ENCODE measurements around the gene MXD4. TPM values are rescaled to one million over a fixed set of nuclear protein-coding genes. Genes with fewer than 3 reads are reported as not detected.

Gene MXD4
- total RNA-seq, 1 experiment from 2014 or later, result 18.9 TPM

DNA sequence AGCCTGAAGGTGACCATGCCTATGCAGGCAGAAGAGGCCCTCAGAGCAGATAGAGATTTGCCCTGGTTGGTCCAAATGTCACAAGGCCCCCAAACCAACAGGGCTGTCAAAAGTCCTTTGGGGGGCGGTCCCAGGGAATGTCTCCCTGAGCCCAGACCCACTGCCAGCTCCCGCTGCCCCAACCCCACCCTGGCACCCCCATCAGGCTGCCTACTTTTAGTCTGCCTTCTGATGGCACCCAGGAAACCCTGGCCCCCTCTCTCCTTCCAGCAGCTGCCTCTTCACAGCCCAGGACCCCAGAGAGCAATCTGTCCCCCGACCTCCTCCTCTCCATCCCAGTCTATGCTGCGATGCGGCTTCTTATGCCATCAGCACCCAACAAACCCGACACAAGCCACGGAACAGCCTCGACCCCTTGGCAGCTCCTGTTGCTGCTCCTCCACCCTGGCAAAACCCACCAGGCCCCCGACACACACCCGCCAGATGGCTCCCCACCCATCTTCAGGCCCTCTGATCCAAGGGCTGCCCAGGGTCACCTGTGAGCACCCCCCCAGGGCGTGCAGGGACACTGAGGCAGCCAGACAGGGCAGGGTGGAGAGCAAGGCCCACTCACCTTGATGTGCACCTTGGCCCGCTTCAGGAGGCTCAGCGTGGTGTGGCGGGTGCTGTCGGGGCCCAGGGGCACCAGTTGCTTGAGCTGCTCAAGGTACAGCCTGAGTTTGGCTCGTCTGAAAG is 9.9 kb downstream of the MXD4 start:
- H3K9me2 ChIP-seq (replicated peaks; ENCODE audit: low read length), result no peaks in the 10 kb centered on the region
- H4K20me1 ChIP-seq (ENCODE audit: low read length), result no peaks in the 10 kb centered on the region
- no peak for ATAC-seq
- H3K27me3 ChIP-seq (ENCODE audit: low read length), result no peaks in the 10 kb centered on the region
- H3K4me2 ChIP-seq (ENCODE audit: low read length), result no peak overlapping the region
- H3K4me3 ChIP-seq (ENCODE audit: low read length), result no peak overlapping the region
- H3K79me2 ChIP-seq (ENCODE audit: low read length), result no peaks in the 10 kb centered on the region
- intact Hi-C loops (cut with micrococcal nuclease), result no loop called here
- H3K36me3 ChIP-seq (ENCODE audit: low read depth, low read length), result no peaks in the 10 kb centered on the region
- H3F3A ChIP-seq (ENCODE audit: low read length, unreplicated experiment), result no peaks in the 10 kb centered on the region
- H3K27ac ChIP-seq (ENCODE audit: low read length), result no peak overlapping the region
- no peaks in the 10 kb centered on the region for H3K4me1 ChIP-seq (ENCODE audit: insufficient read depth, low read length)
- ChIA-PET CTCF (no interaction called here), POLR2A (ENCODE audit: unreplicated experiment) (no interaction called here)
- BruUV-seq (replicated peaks), result no TSS peak
- H3K9me3 ChIP-seq (ENCODE audit: low read length), result no peaks in the 10 kb centered on the region
- no peak overlapping the region for H2AFZ ChIP-seq (ENCODE audit: low read length)
- TF ChIP-seq EZH2 (IDR thresholded peaks at IDR 0.05; ENCODE audit: low read length, unreplicated experiment) (no peak), EZH2phosphoT487 (IDR thresholded peaks at IDR 0.05; ENCODE audit: borderline replicate concordance, low read length) (no peak)
- TF ChIP-seq, protein P1, sequence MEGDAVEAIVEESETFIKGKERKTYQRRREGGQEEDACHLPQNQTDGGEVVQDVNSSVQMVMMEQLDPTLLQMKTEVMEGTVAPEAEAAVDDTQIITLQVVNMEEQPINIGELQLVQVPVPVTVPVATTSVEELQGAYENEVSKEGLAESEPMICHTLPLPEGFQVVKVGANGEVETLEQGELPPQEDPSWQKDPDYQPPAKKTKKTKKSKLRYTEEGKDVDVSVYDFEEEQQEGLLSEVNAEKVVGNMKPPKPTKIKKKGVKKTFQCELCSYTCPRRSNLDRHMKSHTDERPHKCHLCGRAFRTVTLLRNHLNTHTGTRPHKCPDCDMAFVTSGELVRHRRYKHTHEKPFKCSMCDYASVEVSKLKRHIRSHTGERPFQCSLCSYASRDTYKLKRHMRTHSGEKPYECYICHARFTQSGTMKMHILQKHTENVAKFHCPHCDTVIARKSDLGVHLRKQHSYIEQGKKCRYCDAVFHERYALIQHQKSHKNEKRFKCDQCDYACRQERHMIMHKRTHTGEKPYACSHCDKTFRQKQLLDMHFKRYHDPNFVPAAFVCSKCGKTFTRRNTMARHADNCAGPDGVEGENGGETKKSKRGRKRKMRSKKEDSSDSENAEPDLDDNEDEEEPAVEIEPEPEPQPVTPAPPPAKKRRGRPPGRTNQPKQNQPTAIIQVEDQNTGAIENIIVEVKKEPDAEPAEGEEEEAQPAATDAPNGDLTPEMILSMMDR (conservative IDR thresholded peaks at IDR 0.05; ENCODE audit: low read depth, low read length), result no peak
- no peak for DNase-seq
- H3K9ac ChIP-seq (ENCODE audit: low read length), result no peak overlapping the region

DNA sequence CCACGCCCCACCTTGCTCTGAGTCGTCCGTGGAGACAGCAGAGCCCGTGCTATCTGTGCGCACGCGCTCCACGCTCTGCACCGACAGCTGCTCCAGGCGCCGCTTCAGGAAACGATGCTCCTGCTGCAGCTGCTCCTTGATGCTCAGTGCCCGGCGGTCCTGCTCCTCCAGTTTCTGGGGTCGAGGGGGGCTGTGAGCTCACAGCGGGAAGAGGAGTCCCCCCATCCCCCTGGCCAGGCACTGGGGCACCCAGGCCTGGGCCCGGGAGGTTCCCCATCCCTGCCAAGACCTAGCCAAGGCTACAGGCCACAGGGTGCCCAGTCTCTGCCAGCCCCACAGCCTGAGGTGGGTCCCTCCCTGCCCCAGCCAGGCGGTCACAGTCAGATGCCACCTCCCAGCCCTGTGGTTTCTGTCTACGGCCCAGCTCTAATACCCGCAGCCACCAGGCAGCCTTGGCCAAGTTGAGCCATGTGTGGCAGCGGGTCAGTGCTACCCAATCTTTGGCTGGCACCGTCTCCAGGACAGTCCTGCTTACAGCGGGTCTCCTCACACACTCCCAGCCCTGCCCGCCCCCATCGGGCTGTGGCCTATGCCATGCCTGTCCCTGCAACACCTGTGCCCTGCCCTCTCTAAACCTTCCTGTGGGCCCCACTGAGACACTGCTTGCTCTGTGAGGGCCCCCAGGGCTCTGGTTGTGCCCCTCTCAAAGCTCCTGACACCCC is 10.7 kb downstream of the MXD4 start:
- Histone ChIP-seq H3K9ac (ENCODE audit: low read length) (no peak overlapping the region), H3K27ac (ENCODE audit: low read length) (no peak overlapping the region), H2AFZ (ENCODE audit: low read length) (no peak overlapping the region), H3K27me3 (ENCODE audit: low read length) (no peaks in the 10 kb centered on the region), H3K9me3 (ENCODE audit: low read length) (no peaks in the 10 kb centered on the region), H3K4me2 (ENCODE audit: low read length) (no peak overlapping the region), H4K20me1 (ENCODE audit: low read length) (no peaks in the 10 kb centered on the region), H3K4me3 (ENCODE audit: low read length) (no peak overlapping the region), H3K79me2 (ENCODE audit: low read length) (no peaks in the 10 kb centered on the region), H3K36me3 (ENCODE audit: low read depth, low read length) (no peaks in the 10 kb centered on the region), H3K4me1 (ENCODE audit: insufficient read depth, low read length) (no peaks in the 10 kb centered on the region), H3F3A (ENCODE audit: low read length, unreplicated experiment) (no peaks in the 10 kb centered on the region), H3K9me2 (replicated peaks; ENCODE audit: low read length) (no peaks in the 10 kb centered on the region)
- BruUV-seq (replicated peaks), result no TSS peak
- CTCF ChIA-PET, result no interaction called here
- TF ChIP-seq EZH2phosphoT487 (IDR thresholded peaks at IDR 0.05; ENCODE audit: borderline replicate concordance, low read length), result no peak
- TF ChIP-seq, protein P1 (conservative IDR thresholded peaks at IDR 0.05; ENCODE audit: low read depth, low read length), result no peak
- TF ChIP-seq EZH2 (IDR thresholded peaks at IDR 0.05; ENCODE audit: low read length, unreplicated experiment), result no peak
- POLR2A ChIA-PET (ENCODE audit: unreplicated experiment), result no interaction called here
- DNase-seq (no peak), ATAC-seq (no peak)
- intact Hi-C loops (cut with micrococcal nuclease), result no loop called here
